Loucy (cell line): ENCODE measurements around the gene DDX10.

Source experiments
- H2AFZ ChIP-seq: fragments of 200-600 bp; sonication (generic); 2 replicates; pipeline ENCODE4 v1.6.0; 2016; ENCODE audit warnings: antibody characterized with exemption, mild to moderate bottlenecking, low read length, moderate library complexity
- H3F3A ChIP-seq: fragments of 200-600 bp; 2 replicates; pipeline ENCODE4 v1.6.0; 2016; ENCODE audit warnings: antibody characterized with exemption, low read depth, mild to moderate bottlenecking
- H3K27me3 ChIP-seq: fragments of 200-600 bp; sonication (generic); 2 replicates; pipeline ENCODE4 v1.6.1; 2014; ENCODE audit warnings: low read length, mild to moderate bottlenecking; ENCODE audit not compliant: insufficient read depth, poor library complexity, severe bottlenecking
- H3K36me3 ChIP-seq: fragments of 200-600 bp; sonication (generic); 2 replicates; pipeline ENCODE4 v1.6.1; 2016; ENCODE audit warnings: low read length; ENCODE audit not compliant: insufficient read depth
- H3K4me1 ChIP-seq: fragments of 200-600 bp; sonication (generic); 2 replicates; pipeline ENCODE4 v1.5.1; 2014; ENCODE audit warnings: low read length, mild to moderate bottlenecking; ENCODE audit not compliant: insufficient read depth, poor library complexity, severe bottlenecking
- H3K4me2 ChIP-seq: fragments of 200-600 bp; sonication (generic); 2 replicates; pipeline ENCODE4 v1.6.0; 2014; ENCODE audit warnings: antibody characterized with exemption, low read length, low read depth, mild to moderate bottlenecking; ENCODE audit not compliant: poor library complexity, severe bottlenecking
- H3K4me3 ChIP-seq: fragments of 200-600 bp; sonication (generic); 2 replicates; pipeline ENCODE4 v1.5.1; 2014; ENCODE audit warnings: low read length, mild to moderate bottlenecking, mixed read lengths; ENCODE audit not compliant: poor library complexity, severe bottlenecking
- H3K79me2 ChIP-seq: fragments of 200-600 bp; sonication (generic); 2 replicates; pipeline ENCODE4 v1.6.1; 2014; ENCODE audit warnings: low read length; ENCODE audit not compliant: insufficient read depth
- H3K9ac ChIP-seq: fragments of 200-600 bp; sonication (generic); 2 replicates; pipeline ENCODE4 v1.6.0; 2014; ENCODE audit warnings: mild to moderate bottlenecking, low read depth, low read length, moderate library complexity; ENCODE audit not compliant: poor library complexity, severe bottlenecking
- H3K9me2 ChIP-seq: fragments of 200-600 bp; sonication (generic); replicated peaks from 2 replicates; pipeline ENCODE4 v1.6.1; 2016; ENCODE audit warnings: low read depth, low read length, mixed read lengths
- H3K9me3 ChIP-seq: fragments of 200-600 bp; sonication (generic); 2 replicates; pipeline ENCODE4 v1.6.1; 2014; ENCODE audit warnings: mild to moderate bottlenecking, antibody characterized with exemption, low read length, low read depth; ENCODE audit not compliant: insufficient read depth
- H4K20me1 ChIP-seq: fragments of 200-600 bp; sonication (generic); 2 replicates; pipeline ENCODE4 v1.6.0; 2014; ENCODE audit warnings: antibody characterized with exemption, low read length, mild to moderate bottlenecking; ENCODE audit not compliant: insufficient read depth, poor library complexity, severe bottlenecking
- CTCF ChIP-seq: fragments of 200-600 bp; sonication (generic); conservative IDR thresholded peaks from 2 replicates; pipeline ENCODE4 v1.5.1; 2014; ENCODE audit warnings: mild to moderate bottlenecking, antibody characterized with exemption, low read length
- EZH2phosphoT487 ChIP-seq: fragments of 200-600 bp; IDR thresholded peaks from 2 replicates; pipeline ENCODE4 v1.6.1; 2018; ENCODE audit warnings: antibody characterized with exemption, mild to moderate bottlenecking, moderate library complexity, borderline replicate concordance

Gene DDX10

GRCh38 chr11:108654994-108655631 lies 9.8 kb upstream of the DDX10 start:
- no peak overlapping the region for H3K9ac ChIP-seq
- no peaks in the 10 kb centered on the region for H3K36me3 ChIP-seq
- H3K79me2 ChIP-seq, result no peaks in the 10 kb centered on the region
- no peaks in the 10 kb centered on the region for H3K4me1 ChIP-seq
- no peaks in the 10 kb centered on the region for H3K27me3 ChIP-seq
- no peak overlapping the region for H3K4me2 ChIP-seq
- H3K9me3 ChIP-seq, result no peaks in the 10 kb centered on the region
- H3K4me3 ChIP-seq, result no peak overlapping the region
- no peaks in the 10 kb centered on the region for H4K20me1 ChIP-seq
- H3F3A ChIP-seq, result no peaks in the 10 kb centered on the region
- H2AFZ ChIP-seq, result no peak overlapping the region
- peak; percentile 74 for TF ChIP-seq CTCF
- TF ChIP-seq EZH2phosphoT487, result no peak
- no peaks in the 10 kb centered on the region for H3K9me2 ChIP-seq

- 0 out of 2 replicates have a peak overlapping the region, but pooled peaks have one; percentile 28 for H2AFZ ChIP-seq
- peaks cover 27% of the 10 kb centered on the region for H3K79me2 ChIP-seq
- no peaks in the 10 kb centered on the region for H3F3A ChIP-seq
- H3K4me2 ChIP-seq, result no peak overlapping the region
- H3K36me3 ChIP-seq, result no peaks in the 10 kb centered on the region
- H3K4me3 ChIP-seq, result no peak overlapping the region
- no peak for TF ChIP-seq CTCF
- no peak for TF ChIP-seq EZH2phosphoT487
- H4K20me1 ChIP-seq, result peaks cover 13% of the 10 kb centered on the region
- H3K27me3 ChIP-seq, result no peaks in the 10 kb centered on the region
- H3K4me1 ChIP-seq, result peaks cover 20% of the 10 kb centered on the region
- no peaks in the 10 kb centered on the region for H3K9me2 ChIP-seq
- no peaks in the 10 kb centered on the region for H3K9me3 ChIP-seq
- no peak overlapping the region for H3K9ac ChIP-seq
Measured at GRCh38 chr11:108662700-108663099, 2.2 kb upstream of the DDX10 start.

- Histone ChIP-seq H3K9ac (no peak overlapping the region), H3K27me3 (no peaks in the 10 kb centered on the region), H3F3A (no peaks in the 10 kb centered on the region)
Measured at GRCh38 chr11:108663154-108663877, 1.6 kb upstream of the DDX10 start.

More at GRCh38 chr11:108663154-108663877, 1.6 kb upstream of the DDX10 start:
- no peak overlapping the region for H3K4me3 ChIP-seq
- peaks cover 13% of the 10 kb centered on the region for H4K20me1 ChIP-seq
- peaks cover 33% of the 10 kb centered on the region for H3K79me2 ChIP-seq
- no peaks in the 10 kb centered on the region for H3K36me3 ChIP-seq
- H3K4me1 ChIP-seq, result peaks cover 26% of the 10 kb centered on the region
- TF ChIP-seq EZH2phosphoT487 (no peak), CTCF (no peak)
- no peaks in the 10 kb centered on the region for H3K9me3 ChIP-seq
- no peak overlapping the region for H2AFZ ChIP-seq
- no peaks in the 10 kb centered on the region for H3K9me2 ChIP-seq
- H3K4me2 ChIP-seq, result no peak overlapping the region
